Endothelial cell of coronary artery (primary cell): ENCODE results near the gene HSD17B2. TPM values are rescaled to one million over a fixed set of nuclear protein-coding genes. Genes with fewer than 3 reads are reported as not detected.

ENCODE experiments used
- total RNA-seq: library from RNA; depleted of rRNA; stranded (reverse); fragments of >200 nt; gene quantifications from 2 replicates; pipeline ENCODE4 v1.2.3, GENCODE V29; 2014

The HSD17B2 gene, protein sequence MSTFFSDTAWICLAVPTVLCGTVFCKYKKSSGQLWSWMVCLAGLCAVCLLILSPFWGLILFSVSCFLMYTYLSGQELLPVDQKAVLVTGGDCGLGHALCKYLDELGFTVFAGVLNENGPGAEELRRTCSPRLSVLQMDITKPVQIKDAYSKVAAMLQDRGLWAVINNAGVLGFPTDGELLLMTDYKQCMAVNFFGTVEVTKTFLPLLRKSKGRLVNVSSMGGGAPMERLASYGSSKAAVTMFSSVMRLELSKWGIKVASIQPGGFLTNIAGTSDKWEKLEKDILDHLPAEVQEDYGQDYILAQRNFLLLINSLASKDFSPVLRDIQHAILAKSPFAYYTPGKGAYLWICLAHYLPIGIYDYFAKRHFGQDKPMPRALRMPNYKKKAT
- 0.45 and 1.7 TPM in 2 replicates for total RNA-seq

DNA sequence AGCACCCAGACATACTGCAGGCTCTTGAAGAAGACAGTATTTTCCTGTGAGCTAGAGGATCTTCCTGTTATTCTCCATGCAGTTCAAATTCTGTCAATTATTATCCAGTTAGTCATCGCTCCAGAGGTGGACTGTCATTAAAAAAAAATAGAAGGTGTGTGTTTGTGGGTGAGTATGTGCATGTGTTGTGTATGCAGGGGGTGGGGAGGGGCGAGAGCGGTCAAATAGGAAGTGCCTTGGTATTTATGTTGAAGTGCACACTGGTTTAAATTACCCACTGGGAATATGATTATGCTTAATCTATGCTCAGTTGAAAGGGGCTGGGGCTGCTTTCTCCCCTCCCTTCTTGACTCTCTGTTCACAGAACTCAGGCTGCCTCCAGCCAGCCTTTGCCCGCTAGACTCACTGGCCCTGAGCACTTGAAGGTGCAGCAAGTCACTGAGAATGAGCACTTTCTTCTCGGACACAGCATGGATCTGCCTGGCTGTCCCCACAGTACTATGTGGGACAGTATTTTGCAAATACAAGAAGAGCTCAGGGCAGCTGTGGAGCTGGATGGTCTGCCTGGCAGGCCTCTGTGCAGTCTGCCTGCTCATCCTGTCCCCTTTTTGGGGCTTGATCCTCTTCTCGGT, at the start of gene HSD17B2:
Gene HSD17B2, plus strand, starts transcription at position 273 of the 632 bp plus-strand sequence. Its CDS starts 172 bp downstream, at position 445.

DNA sequence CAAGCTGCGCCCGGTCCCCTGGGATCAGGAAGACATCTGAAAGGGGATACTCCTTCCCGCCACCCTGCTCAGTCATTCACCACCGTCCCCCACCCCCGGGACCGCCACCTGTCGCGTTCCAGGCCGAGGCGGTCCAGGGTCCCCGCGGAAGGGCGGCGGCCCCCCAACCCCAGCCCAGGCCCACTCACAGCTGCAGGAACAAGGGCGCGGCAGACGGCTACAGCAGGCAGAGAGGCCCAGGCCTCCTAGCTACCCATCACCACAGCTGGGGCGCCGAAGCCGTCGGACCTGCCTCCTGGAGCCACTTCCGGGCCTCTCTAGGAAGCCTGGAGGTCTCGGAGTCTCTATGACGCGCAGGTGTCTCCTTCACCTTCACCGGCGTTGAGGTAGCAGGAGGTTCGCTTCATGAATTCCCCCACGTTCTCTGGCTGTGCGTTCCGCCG, 23.8 kb upstream of the HSD17B2 start, which contains the start of gene SDR42E1:
Gene SDR42E1, minus strand, starts transcription at position 272 of the 443 bp plus-strand sequence. CDS start 10,612 bp downstream, outside the sequence.

Other genes with a start within 250 kb of the HSD17B2 start
- 0.36 and 0.66 TPM in 2 replicates for gene SDR42E1, start 23.8 kb upstream of the HSD17B2 start, total RNA-seq
- 24.3 and 28.7 TPM in 2 replicates for gene MPHOSPH6, start 135.0 kb downstream of the HSD17B2 start, total RNA-seq